Measurements from ENCODE around the gene DYRK1B.

DNA sequence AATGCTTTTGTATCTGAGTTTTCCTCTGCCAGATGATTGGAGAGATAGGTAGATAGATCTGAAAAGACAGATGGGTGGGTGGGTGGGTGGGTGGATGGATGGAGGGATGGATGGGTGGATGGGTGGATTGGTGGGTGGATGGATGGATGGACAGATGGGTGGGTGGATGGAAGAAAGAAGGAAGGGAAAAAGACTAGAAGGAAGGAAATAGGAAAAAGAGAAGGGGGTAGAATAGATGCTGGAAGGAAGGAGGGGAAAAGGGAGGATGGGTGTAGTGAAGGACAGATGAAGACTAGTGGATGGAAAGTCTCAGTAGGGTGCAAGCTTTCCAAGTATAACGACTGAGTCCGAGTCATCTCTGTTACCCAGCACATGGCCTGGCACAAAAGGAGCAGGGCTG is 31.2 kb upstream of the DYRK1B start:
- no peak for TF ChIP-seq CTCF (optimal IDR thresholded peaks at IDR 0.05 in 1 of 3, IDR thresholded peaks at IDR 0.05 in 1 of 3, conservative IDR thresholded peaks at IDR 0.05 in 1 of 3; ENCODE audit: extremely low read depth in 1 of 3, insufficient read depth in 2 of 3, low read length in 3 of 3)
- TF ChIP-seq EZH2 (IDR thresholded peaks at IDR 0.05; ENCODE audit: low read length): no peak

Measured in keratinocyte (primary cell).